CD4-positive, alpha-beta T cell treated with Interleukin-4 for 4 hours (primary cell): ENCODE data around the gene ARHGAP12.
"Not testable (repeated sequence)": the region's sequence is repeated elsewhere in the genome, so short reads cannot be mapped to it uniquely, and the experiment has no call there.

Experiments used
- DNase-seq: peaks from one replicate; pipeline ENCODE4 v3.0.0-alpha.2; 2020

ARHGAP12 gene

DNA sequence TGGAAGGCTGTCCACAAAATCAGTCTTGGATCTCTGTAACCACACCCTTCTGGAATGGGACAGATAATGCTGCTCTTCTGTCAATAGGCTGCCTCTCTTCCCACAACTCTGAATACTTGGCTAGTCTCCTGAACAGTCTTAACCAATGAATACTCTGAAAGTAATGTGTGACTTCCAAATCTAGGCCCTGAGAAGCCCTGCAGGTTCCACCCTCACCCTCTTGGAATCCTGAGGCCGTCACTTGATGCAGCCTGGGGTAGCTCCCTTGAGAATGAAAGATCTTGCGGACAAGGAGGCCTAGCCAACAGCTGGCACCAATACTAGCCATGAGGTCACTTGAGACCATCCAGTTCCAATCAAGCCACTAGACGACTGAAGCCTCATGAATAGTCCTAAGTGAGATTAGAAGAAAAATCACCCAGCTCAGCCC, 109.2 kb downstream of the ARHGAP12 start:
- DNase-seq, result no peak

DNA sequence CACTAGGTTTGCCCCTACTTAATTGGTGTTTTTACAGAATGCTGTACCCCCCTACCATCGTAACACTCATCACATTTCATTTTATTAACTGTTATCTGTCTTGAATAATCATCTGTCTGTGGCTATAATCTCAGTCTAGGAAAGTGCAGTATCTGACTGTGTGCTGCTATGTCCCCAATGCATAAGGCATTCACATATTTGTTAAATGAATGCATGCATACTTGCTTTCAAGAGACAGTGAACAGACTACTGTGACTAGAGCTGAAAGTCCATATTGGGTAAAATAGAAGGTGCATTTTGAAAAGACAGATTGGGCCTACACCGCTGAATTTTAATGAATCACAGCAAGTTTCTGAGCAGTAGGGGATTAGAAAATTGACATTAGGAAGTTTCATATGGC, 112.3 kb downstream of the ARHGAP12 start:
- DNase-seq, result no peak

DNA sequence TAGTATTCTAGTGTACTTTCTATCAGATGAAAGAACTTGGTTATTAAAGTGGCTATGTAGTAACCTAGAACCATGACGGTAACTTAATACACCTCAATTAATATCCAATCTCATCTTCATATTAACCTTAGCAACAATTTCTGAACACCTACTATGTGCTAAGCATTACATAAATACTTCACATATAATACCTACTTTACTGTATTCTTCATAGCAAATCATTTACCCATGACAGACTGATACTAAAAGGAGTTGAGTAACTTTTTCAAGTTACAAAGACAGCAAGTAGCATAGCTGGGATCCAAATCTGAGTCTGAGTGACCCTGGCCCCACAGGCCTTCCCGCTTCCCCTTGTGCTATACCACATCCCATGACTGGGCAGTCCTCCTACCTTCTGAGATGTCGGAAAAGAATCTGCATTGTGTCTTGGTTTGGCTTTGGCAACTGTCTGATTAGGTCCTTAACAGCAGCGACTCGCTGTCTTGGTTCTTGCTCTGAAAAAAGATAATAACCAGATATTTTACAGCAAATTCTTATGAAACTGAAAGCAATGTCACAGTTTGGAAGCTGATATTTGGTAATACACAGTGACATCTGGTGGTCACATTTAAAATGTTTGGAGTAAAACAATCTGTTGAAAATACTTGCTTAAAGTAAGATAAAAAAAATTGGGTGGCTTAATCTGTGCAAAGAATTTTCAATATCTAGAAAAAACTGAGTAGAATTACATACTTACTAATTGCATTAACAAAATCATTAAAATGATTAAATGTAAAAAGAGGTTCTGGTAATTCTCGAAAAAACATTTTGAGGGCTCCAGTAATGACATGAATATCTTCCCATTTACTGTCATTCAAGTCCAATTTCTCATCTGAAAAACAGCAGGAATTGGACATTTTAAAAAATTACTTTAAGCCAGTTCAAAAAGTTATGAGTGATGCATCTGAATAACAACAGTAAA, 120.1 kb downstream of the ARHGAP12 start:
- peak; percentile 57 for DNase-seq

DNA sequence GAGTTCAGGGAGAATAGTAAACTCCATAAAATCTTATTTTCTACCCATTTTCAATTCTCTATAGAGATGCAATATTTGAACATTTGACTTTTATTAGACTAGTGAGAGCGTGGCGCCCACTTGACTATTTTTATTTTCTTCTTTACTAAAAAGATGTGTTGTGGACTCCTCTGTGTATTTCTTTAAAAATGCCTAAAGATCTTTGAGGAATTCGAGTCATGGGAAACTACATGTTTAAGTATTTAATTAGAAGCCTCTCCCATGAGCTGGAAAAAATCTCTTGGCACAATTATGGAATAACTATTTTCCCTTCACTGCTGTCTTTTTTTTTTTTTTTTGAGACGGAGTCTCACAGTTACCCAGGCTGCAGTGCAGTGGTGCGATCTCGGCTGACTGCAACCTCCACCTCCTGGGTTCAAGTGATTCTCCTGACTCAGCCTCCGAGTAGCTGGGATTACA, 124.2 kb downstream of the ARHGAP12 start:
- DNase-seq, result no peak

DNA sequence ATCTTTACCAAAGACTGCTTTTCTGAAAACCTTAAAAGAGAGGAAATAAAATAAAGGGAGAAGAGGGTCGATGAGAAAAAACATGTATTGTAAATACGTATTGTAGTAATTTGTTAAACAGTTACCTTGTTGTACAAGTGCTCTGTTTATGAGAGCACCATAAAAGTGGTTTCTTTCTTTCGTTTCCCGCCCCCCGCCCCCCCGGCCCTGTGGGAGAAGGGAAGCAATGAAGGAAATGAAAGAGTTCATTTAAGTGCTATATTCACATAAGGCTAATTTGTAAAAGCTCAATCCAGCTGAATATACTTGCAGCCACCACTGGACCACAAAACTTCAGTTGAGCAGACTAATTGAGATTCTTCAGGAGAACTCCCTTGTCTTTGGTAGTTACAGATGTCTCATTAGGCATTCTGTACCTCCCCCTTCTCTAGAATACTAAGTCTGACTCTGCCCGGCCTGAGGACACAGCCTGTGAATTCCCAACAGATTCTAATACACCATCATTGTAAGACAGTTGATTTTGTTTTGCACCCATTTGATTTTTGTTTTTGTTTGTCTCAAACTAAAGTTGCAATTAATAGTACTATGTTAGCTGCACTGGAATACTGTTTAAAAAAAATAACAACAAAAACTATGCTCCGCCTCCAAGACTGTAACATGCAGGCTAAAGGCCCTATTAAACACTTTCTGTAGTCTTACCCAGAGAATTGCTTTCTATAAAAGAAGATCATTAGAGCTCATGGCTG, 124.9 kb downstream of the ARHGAP12 start:
- DNase-seq, result no peak

DNA sequence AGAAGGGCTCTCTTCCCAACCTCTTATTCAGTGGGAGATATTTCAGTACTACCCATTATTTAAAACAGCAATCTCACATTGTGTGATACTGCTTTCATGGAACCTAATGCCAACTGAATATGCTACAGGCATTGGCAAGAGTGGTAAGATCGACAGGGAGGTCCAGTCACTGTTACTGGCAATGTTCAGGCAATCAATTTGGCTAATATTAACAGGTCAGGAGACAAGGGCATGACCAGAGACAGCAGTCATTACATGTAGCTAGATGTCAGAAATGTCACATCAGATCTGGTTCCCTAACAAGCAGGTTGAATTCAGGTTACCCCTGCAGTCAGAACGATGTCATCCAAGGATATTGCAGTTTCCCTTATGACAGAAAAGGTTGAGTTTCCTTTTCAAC, 129.4 kb downstream of the ARHGAP12 start:
- no peak for DNase-seq

DNA sequence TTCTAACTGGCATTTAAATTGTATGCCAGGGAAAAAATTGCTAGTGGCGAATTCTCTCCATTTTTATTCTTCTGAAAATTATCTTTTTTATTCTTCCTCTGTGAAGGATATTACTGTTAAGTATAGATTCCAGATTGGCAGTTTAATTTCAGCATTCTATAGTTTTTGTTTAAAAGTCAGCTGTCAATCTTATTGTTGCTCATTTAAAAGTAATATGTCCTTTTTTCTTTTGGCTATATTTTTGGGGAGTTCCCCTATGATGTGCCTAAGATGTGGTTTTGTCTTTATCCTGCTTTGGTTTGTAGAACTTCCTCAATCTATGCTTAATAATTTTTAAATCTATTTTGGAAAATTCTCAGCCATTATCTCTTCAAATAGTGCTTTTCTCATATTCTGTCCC, 135.9 kb downstream of the ARHGAP12 start:
- no peak for DNase-seq

DNA sequence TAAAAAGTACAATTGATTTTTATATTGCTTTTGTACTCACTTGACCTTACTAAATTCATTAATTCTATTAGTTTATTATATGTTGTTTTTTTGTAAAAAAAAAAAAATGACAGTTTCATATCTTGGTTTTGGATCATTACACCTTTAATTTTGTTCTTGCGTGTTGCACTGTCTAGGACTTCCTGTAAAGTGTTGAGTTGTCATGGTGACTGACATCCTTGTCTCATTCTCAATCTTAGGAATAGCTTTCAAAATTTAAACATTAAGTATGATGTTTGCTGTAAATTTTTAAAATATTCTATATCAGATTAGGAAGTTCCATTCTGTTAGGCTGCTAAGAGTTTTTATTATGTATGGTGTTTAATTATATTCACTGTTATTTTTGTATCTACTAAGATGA, 139.1 kb downstream of the ARHGAP12 start:
- peak; percentile 24 for DNase-seq

DNA sequence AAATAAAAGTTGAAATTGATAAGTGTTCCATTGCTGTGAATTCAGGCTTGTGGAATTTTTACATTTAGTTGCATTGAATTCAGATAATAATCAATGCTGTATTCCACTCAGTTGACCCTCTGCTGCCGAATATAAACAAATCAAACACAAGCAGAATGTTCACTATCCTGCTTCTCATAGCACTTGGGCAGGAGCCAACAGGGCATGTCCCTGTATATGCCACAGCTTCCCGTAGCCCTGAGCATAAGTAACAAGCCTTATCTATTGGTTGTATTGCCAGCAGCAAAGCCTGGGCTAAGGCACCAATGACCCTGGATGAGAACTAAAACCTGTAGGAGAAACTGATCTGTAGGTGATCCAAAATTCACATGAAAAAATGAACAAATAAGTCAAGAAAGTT, 145.9 kb downstream of the ARHGAP12 start:
- no peak for DNase-seq

DNA sequence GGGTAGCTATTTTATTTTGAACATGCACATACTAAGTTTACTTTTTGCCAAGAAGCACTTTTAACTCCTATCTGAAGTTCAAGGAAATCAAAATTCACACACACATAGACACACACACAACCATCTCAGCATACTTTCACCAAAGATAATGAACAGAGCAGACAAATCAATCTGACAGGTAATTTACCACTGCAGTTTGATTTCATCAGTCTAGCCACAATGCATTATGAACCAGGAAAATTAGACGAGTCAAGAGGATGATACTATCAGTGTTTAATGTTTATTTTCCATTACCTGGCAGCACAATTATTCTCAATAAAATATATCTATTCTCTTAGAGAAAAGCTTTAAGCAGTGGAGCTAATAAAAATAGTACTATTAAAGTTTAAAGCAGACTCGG, 147.9 kb downstream of the ARHGAP12 start:
- no peak for DNase-seq

DNA sequence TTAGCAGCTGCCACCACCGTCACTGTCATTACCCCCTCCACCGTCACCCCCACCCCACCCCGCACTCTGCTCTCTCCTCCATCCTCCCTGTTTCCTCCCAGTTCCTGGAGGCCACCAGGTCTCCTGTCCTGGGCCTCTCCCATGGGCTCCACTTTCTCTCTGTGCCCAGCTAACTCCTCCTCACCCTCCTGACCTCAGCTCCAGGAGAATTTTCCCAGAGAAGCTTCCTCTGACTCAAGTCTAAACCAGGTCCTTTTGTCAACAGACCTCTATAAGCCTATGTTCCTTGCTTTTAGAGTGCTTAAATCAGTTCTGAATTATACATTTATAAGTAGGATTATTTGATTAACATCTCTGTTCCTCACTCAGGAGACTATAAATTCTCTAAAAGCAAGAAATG, 150.0 kb downstream of the ARHGAP12 start:
- no peak for DNase-seq

DNA sequence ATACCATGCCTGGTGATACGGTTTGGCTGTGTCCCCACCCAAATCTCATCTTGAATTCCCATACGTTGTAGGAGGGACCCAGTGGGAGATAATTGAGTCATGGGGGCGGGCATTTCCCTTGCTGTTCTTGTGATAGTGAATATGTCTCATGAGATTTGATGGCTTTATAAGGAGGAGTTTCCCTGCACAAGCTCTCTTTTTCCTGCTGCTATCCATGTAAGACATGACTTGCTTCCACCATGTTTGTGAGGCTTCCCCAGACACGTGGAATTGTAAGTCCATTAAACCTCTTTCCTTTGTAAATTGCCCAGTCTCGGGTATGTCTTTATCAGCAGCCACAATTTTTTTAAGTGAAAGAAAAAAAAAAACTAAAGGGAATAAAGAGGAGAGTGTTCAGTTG, 152.5 kb downstream of the ARHGAP12 start:
- no peak for DNase-seq

DNA sequence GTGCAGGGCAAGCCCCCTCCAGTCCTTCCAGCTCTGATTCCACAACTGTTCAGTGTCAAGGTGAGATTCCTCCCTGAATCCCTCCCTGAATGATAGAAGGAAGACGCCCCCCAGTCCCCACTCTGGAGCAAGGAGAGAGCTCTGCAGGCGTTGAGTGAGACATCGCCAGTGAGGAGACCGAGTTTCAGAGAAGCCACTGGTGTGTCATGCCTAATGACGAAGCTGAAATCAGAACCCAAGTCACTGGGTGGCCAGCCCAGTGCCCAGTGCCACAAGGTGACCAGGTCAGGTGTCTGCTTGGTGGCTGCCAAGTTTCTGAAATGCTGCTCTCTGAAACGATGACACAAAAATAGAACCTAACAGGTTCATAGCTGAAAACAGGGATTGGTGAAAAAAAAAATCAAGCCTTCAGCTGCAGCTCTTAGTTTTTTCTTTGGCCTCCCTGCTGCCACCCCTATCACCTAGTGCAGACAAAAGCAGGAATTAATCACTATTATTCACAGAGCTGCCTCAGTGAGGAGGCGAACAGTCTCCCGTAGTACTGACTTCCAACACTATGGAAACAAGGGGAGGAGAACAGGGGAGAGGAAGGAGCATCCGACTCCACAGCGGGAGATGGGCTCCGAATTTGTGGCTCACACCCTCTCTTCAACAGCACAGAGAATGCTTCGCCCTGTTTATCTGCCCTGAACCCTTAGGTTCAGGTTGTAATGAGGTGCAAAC, 153.5 kb downstream of the ARHGAP12 start:
- DNase-seq, result no peak

DNA sequence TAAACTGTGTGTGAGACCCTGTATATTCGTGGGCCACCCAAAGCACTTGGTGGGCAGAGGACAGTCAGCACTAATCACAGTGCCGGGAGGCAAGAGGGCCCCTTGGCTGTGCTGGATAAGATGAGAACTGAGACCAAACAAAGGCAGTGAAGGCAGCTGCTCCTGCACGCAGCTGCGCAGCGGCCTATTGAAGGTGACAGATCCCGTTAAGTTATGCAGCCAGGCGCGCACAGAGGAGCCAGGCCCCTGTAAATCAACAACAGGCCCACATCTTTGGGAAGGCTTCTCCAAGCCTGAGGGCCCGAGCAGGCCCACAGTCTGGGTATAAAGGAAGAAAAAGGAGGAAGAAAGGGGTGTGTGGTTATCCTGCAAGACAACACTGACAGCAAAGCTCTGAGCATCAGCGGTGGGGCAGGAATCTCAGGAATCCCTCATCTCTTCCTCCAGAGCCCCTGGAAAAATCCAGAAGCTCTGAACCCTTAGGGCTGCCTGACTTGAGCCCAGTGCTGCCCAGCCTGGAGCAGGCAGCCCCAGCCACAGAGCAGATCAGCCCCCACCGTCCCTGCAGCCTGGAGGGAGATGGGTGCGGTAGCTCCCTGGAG, 154.2 kb downstream of the ARHGAP12 start:
- no peak for DNase-seq

DNA sequence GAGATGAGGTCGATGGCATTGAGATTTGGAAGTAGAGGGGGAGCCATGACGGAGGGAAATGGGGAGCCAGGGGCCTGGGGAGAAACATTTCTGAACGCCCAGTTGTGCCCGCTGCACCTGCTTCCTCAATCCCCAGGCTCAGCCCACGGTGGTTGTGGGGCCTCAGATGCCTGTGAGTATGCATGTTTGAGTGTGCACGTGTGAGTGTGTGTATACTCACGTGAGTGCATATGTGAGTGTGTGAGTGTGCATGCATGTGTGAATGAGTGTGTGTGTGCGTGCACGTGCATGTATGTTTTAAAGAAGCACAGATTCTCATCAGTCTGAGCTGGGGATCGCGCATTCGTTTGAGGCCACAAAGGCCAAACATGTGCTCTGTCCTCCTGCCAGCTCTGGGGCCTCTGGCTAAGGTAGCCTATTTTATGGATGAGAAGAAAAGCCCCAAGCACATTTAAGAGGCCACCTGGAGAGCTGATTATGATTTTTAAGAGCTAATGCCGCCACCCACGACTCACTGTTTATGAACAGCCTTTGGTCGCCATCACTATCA, 154.8 kb downstream of the ARHGAP12 start:
- no peak for DNase-seq

DNA sequence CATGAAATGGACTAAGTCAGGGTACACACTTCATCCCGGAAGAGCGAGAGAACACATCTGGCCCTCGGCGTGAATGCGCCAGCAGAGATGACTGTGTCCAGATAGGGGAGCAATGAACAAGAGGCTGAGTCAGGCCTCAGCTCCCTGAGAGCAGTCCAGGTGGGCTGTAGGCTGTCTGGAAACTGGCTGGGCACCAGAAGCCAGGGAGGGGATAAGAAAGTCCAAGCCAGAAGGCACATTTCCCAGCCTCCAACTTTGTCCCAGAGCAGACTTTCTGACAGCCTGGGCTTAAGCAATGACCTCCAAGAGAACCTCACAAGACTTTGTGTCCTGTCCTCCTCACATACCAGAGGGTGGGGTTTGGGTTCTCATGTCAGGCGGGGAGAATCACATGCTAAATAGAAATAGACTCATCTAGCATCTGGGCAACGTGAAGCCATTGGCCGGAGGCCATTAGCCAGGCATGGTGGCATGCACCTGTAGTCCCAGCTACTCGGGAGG, 157.2 kb downstream of the ARHGAP12 start:
- no peak for DNase-seq

DNA sequence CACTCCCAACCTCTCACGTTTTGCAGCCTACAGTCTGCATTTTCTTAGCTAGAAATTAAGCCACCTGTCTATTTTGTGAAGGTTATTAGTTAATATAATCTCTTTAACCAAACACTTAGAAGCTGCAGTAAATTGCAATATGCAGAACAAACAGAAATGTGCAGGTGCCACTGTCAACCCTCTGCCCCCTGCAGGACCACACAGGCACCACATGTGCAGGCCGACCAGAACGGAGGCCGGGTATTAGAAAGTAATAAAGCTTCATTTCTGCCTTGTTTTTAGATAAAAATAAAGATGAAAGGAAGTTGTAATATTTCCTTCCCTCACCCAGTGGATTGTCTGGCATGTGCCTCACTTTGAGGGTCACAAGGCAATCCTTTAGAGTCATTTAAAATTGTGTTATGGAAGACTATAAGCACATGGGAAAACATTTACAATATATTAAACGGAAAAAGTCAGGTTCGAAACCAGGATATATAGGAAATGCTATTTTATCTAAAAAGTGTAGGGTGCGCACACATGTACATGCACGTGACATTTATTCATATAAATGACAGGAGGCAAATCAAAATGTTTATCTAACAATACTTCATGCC, 158.2 kb downstream of the ARHGAP12 start:
- DNase-seq, result peak; percentile 58

DNA sequence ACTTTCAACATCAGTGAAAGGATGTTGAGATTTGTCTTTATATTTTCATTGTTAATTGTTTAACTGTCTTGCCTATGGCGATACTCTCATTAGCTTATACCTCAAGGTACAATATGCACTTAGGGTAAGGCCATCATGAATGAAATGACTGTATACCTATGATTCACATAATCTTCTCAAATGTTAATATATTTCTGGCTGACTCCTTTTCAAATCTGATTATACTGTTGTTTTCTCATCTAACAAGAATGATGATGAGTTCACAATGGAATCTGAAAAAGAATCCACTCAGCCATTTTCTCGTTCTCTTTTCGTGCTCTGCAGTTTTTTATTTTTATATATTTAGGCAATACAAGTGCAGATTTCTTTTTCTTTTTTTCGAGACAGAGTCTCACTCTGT, 159.1 kb downstream of the ARHGAP12 start:
- DNase-seq, result no peak

DNA sequence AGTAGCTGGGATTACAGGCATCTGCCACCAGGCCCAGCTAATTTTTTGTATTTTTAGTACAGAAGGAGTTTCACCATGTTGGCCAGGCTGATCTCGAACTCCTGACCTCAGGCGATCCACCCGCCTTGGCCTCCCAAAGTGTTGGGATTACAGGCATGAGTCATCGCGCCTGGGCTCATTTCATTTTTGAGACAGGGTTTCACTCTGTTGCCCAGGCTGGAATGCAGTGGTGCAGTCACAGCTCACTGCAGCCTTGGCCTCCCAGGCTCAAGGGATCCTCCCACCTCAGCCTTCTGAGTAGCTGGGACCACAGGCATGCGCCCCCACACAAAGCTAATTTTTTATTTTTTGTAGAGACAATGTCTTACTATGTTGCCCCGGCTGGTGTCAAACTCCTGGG, 159.7 kb downstream of the ARHGAP12 start:
- not testable (repeated sequence) for DNase-seq

DNA sequence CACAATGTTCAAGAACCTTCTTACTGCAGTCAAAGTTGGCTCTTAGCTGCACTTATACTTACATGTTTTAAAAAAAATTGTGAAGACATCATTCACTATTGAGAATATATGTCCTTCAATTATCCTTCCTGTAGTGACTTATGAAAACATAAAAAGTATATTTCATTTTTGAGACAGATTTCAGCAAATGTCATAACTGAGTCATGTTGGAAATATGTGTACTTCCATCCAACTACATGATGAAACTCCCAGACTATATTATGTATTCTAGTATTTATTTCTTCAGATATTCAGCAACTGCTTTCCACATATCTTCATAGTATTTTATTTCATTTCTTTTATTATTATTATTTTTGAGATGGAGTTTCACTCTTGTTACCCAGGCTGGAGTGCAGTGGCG, 160.2 kb downstream of the ARHGAP12 start:
- no peak for DNase-seq

DNA sequence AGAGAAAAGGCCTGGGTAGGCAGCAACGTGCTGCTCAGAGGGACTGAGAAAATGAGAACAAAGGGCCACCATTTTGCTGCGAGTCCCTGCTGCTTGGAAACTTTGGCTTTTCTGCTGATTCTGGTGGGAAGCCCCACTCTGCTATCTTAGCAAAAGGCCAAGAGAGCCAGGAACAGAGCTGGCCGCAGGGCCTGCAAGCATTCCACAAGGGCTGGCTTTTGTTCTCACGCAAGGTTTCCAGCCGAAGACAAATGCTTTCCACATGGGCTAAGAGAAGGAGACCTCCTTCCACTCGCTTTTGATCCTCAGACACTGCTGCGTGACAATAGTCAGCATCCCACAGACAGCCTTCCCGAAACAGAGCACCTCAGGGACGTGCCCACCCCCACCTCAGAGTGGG, 163.1 kb downstream of the ARHGAP12 start:
- DNase-seq, result no peak

DNA sequence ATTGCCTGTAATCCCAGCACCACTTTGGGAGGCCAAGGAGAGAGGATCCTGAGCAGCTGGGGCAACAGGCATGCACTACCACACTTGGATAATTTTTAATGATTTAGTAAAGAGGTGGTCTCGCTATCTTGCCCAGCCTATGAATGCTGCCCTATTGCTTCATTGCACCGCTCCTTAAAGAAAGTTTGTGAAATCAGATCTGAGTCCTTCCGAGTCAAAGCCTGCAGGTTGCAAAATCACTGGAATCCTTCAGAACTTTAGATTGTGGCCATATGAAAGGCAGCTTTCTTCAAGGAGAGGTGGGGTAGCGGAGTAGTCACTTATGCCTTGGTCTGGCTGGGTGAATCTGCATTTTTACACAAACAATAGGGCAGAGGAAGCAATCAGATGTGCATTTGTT, 166.3 kb downstream of the ARHGAP12 start:
- no peak for DNase-seq
